ENCODE data around the gene DNAH6.

DNA sequence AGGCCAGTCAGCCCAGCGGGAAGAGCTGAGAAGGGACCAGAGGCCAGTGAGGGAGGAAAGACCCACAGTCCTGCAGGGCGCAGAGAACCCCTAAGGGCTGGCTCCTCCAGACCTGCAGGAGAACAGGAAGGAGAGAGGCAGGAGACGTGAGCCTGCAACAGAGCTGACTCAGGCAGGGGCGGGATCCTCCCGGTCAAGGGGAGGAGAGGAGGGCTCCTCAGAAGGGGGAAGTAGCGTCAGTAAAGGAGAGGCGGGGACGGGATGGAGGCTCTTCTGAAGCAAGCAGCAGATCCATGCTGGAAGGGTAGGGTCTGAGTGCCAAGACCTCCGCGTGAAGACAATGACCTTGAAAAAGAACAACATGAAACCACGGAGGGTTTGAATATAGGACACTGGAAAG, 313.8 kb downstream of the DNAH6 start:
- no peak for TF ChIP-seq CTCF (IDR thresholded peaks at IDR 0.05 in 2 of 3, conservative IDR thresholded peaks at IDR 0.05 in 1 of 3; ENCODE audit: borderline replicate concordance in 1 of 3, insufficient read depth in 1 of 3, low read depth in 2 of 3, low read length in 2 of 3)
- no peak for TF ChIP-seq SRF (IDR thresholded peaks at IDR 0.05; ENCODE audit: low read depth)
- TF ChIP-seq, protein P1, sequence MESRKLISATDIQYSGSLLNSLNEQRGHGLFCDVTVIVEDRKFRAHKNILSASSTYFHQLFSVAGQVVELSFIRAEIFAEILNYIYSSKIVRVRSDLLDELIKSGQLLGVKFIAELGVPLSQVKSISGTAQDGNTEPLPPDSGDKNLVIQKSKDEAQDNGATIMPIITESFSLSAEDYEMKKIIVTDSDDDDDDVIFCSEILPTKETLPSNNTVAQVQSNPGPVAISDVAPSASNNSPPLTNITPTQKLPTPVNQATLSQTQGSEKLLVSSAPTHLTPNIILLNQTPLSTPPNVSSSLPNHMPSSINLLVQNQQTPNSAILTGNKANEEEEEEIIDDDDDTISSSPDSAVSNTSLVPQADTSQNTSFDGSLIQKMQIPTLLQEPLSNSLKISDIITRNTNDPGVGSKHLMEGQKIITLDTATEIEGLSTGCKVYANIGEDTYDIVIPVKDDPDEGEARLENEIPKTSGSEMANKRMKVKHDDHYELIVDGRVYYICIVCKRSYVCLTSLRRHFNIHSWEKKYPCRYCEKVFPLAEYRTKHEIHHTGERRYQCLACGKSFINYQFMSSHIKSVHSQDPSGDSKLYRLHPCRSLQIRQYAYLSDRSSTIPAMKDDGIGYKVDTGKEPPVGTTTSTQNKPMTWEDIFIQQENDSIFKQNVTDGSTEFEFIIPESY (IDR thresholded peaks at IDR 0.05; ENCODE audit: extremely low read depth, insufficient replicate concordance, low read length) = no peak
- TF ChIP-seq POLR2AphosphoS5 (IDR thresholded peaks at IDR 0.05; ENCODE audit: low read depth, low read length) = no peak
